Measurements from ENCODE around the gene ACAA1. TPM values are rescaled to one million over a fixed set of nuclear protein-coding genes. Genes with fewer than 3 reads are reported as not detected.

Gene ACAA1
- total RNA-seq, 2 experiments from 2014 or later: 13.3 to 50.3 TPM

GRCh38 chr3:38100498-38100897, 36.4 kb downstream of the ACAA1 start:
- POLR2A ChIA-PET: no interaction called here
- no peak overlapping the region for H2AFZ ChIP-seq (ENCODE audit: low read length)
- H3K36me3 ChIP-seq (ENCODE audit: insufficient read depth, low read length): no peaks in the 10 kb centered on the region
- no peak overlapping the region for H3K4me3 ChIP-seq (ENCODE audit: low read depth, low read length, poor library complexity, severe bottlenecking)
- no peaks in the 10 kb centered on the region for H3K9me2 ChIP-seq (ENCODE audit: insufficient read depth, low read length)
- intact Hi-C loops (cut with micrococcal nuclease; ENCODE audit: unreplicated experiment): no loop called here
- H3K9me3 ChIP-seq (ENCODE audit: low read length): peaks cover 6% of the 10 kb centered on the region; the same call in 1 of the 2 replicates
- H4K20me1 ChIP-seq (ENCODE audit: insufficient read depth, low read length): no peaks in the 10 kb centered on the region
- H3K79me2 ChIP-seq (ENCODE audit: insufficient read depth, low read depth, low read length): no peaks in the 10 kb centered on the region
- no peak for TF ChIP-seq CTCF (conservative IDR thresholded peaks at IDR 0.05; ENCODE audit: low read length)
- no peak for TF ChIP-seq EZH2phosphoT487 (IDR thresholded peaks at IDR 0.05; ENCODE audit: borderline replicate concordance, low read depth, low read length)
- no peak overlapping the region for H3K4me2 ChIP-seq (ENCODE audit: low read length)
- H3K4me1 ChIP-seq (ENCODE audit: insufficient read depth, low read length, poor library complexity, severe bottlenecking): no peaks in the 10 kb centered on the region
- no peak overlapping the region for H3K27ac ChIP-seq (ENCODE audit: low read depth, low read length, poor library complexity, severe bottlenecking)
- BruUV-seq (replicated peaks): no TSS peak
- CTCF ChIA-PET (ENCODE audit: unreplicated experiment): no interaction called here
- no peak for DNase-seq (ENCODE audit: low spot score)

- CTCF ChIA-PET (ENCODE audit: unreplicated experiment): no interaction called here
- BruUV-seq (replicated peaks): no TSS peak
- Histone ChIP-seq H3K9me2 (ENCODE audit: insufficient read depth, low read length) (no peaks in the 10 kb centered on the region), H4K20me1 (ENCODE audit: insufficient read depth, low read length) (no peaks in the 10 kb centered on the region), H2AFZ (ENCODE audit: low read length) (no peak overlapping the region), H3K36me3 (ENCODE audit: insufficient read depth, low read length) (no peaks in the 10 kb centered on the region), H3K27ac (ENCODE audit: low read depth, low read length, poor library complexity, severe bottlenecking) (no peak overlapping the region), H3K9me3 (ENCODE audit: low read length) (no peaks in the 10 kb centered on the region), H3K4me3 (ENCODE audit: low read depth, low read length, poor library complexity, severe bottlenecking) (no peak overlapping the region), H3K4me1 (ENCODE audit: insufficient read depth, low read length, poor library complexity, severe bottlenecking) (no peaks in the 10 kb centered on the region), H3K4me2 (ENCODE audit: low read length) (no peak overlapping the region), H3K79me2 (ENCODE audit: insufficient read depth, low read depth, low read length) (no peaks in the 10 kb centered on the region)
- no peak for DNase-seq (ENCODE audit: low spot score)
- intact Hi-C loops (cut with micrococcal nuclease; ENCODE audit: unreplicated experiment): no loop called here
- TF ChIP-seq CTCF (conservative IDR thresholded peaks at IDR 0.05; ENCODE audit: low read length) (no peak), EZH2phosphoT487 (IDR thresholded peaks at IDR 0.05; ENCODE audit: borderline replicate concordance, low read depth, low read length) (no peak)
- POLR2A ChIA-PET: no interaction called here
Measured at GRCh38 chr3:38099518-38099917, 37.4 kb downstream of the ACAA1 start.

GRCh38 chr3:38098376-38098723, 38.6 kb downstream of the ACAA1 start:
- BruUV-seq (replicated peaks): no TSS peak
- Histone ChIP-seq H3K4me1 (ENCODE audit: insufficient read depth, low read length, poor library complexity, severe bottlenecking) (no peaks in the 10 kb centered on the region), H2AFZ (ENCODE audit: low read length) (no peak overlapping the region), H3K36me3 (ENCODE audit: insufficient read depth, low read length) (no peaks in the 10 kb centered on the region), H3K9me2 (ENCODE audit: insufficient read depth, low read length) (no peaks in the 10 kb centered on the region), H3K9me3 (ENCODE audit: low read length) (no peaks in the 10 kb centered on the region), H3K27ac (ENCODE audit: low read depth, low read length, poor library complexity, severe bottlenecking) (no peak overlapping the region), H4K20me1 (ENCODE audit: insufficient read depth, low read length) (no peaks in the 10 kb centered on the region), H3K4me3 (ENCODE audit: low read depth, low read length, poor library complexity, severe bottlenecking) (no peak overlapping the region), H3K4me2 (ENCODE audit: low read length) (no peak overlapping the region), H3K79me2 (ENCODE audit: insufficient read depth, low read depth, low read length) (no peaks in the 10 kb centered on the region)
- no peak for DNase-seq (ENCODE audit: low spot score)
- CTCF ChIA-PET (ENCODE audit: unreplicated experiment): no interaction called here
- intact Hi-C loops (cut with micrococcal nuclease; ENCODE audit: unreplicated experiment): no loop called here
- TF ChIP-seq EZH2phosphoT487 (IDR thresholded peaks at IDR 0.05; ENCODE audit: borderline replicate concordance, low read depth, low read length): no peak
- TF ChIP-seq CTCF (conservative IDR thresholded peaks at IDR 0.05; ENCODE audit: low read length): no peak
- POLR2A ChIA-PET: no interaction called here

All from OCI-LY7 (cell line).